Tibial nerve (tissue), 4 donors: ENCODE data around the gene NFXL1.

ENCODE experiments used
- CTCF ChIP-seq, 5 experiments: fragments of 200-600 bp in 3 of 5; fragments of 450-650 bp in 2 of 5; sonication (generic) in 3 of 5; IDR thresholded peaks; one replicate each; pipeline ENCODE4 v1.5.1; 2016 to 2019; ENCODE audit warnings: antibody characterized with exemption in 5 of 5, mild to moderate bottlenecking in 3 of 5, moderate library complexity in 2 of 5
- EP300 ChIP-seq, 2 donors: sonication (generic); formaldehyde crosslinking; IDR thresholded peaks; one replicate each; pipeline ENCODE4 v1.6.1; 2017; ENCODE audit warnings: antibody characterized with exemption in 2 of 2, mild to moderate bottlenecking in 1 of 2
- POLR2A ChIP-seq, 2 donors: fragments of 450-650 bp; IDR thresholded peaks; one replicate each; pipeline ENCODE4 v1.6.1; 2017; ENCODE audit warnings: antibody characterized with exemption in 2 of 2, mild to moderate bottlenecking in 2 of 2, moderate library complexity in 2 of 2

GRCh38 chr4:47835494-47835893, 78.9 kb downstream of the NFXL1 start:
- TF ChIP-seq EP300 (IDR thresholded peaks at IDR 0.05) = no peak
- TF ChIP-seq CTCF (IDR thresholded peaks at IDR 0.05) = no peak
- TF ChIP-seq POLR2A (IDR thresholded peaks at IDR 0.05) = no peak
